M059J (cell line): Measurements from ENCODE around the gene UBR2. TPM values are rescaled to one million over a fixed set of nuclear protein-coding genes. Genes with fewer than 3 reads are reported as not detected.

Experiments
- DNase-seq: peaks from one replicate; pipeline ENCODE4 v3.0.0-alpha.2; 2012; ENCODE audit warnings: low read depth
- total RNA-seq: library from RNA; depleted of rRNA; stranded (reverse); fragments of >200 nt; shearing (Covaris generic); gene quantifications from 2 replicates; pipeline ENCODE4 v1.2.3, GENCODE V29; 2014

Gene UBR2
- total RNA-seq, 1 experiment from 2014 or later, result 24.3 TPM

GRCh38 chr6:42618105-42618504, 54.3 kb downstream of the UBR2 start:
- no peak for DNase-seq

GRCh38 chr6:42618686-42619085, 54.9 kb downstream of the UBR2 start:
- DNase-seq, result no peak

- DNase-seq, result no peak
Observed at GRCh38 chr6:42619963-42620362, 56.1 kb downstream of the UBR2 start.

- no peak for DNase-seq
Observed at GRCh38 chr6:42624601-42625000, 60.8 kb downstream of the UBR2 start.

- DNase-seq, result no peak
Observed at GRCh38 chr6:42627044-42627443, 63.2 kb downstream of the UBR2 start.

GRCh38 chr6:42627674-42628073, 63.8 kb downstream of the UBR2 start:
- peak; percentile 42 for DNase-seq

GRCh38 chr6:42628604-42629003, 64.8 kb downstream of the UBR2 start:
- DNase-seq, result no peak

GRCh38 chr6:42629845-42630244, 66.0 kb downstream of the UBR2 start:
- peak; percentile 19 for DNase-seq

GRCh38 chr6:42637681-42638080, 73.9 kb downstream of the UBR2 start:
- no peak for DNase-seq

- no peak for DNase-seq
Observed at GRCh38 chr6:42642794-42643193, 79.0 kb downstream of the UBR2 start.

GRCh38 chr6:42644211-42644610, 80.4 kb downstream of the UBR2 start:
- DNase-seq, result no peak

GRCh38 chr6:42652024-42652746, 88.4 kb downstream of the UBR2 start:
- no peak for DNase-seq

- DNase-seq, result no peak
Observed at GRCh38 chr6:42653851-42654250, 90.0 kb downstream of the UBR2 start.

GRCh38 chr6:42659806-42660205, 96.0 kb downstream of the UBR2 start:
- DNase-seq, result no peak

- peak; percentile 74 for DNase-seq
Observed at GRCh38 chr6:42661540-42662153, 97.8 kb downstream of the UBR2 start.

GRCh38 chr6:42664718-42665117, 100.9 kb downstream of the UBR2 start:
- DNase-seq, result no peak

GRCh38 chr6:42674368-42674767, 110.5 kb downstream of the UBR2 start:
- peak; percentile 34 for DNase-seq

GRCh38 chr6:42674780-42675179, 111.0 kb downstream of the UBR2 start:
- no peak for DNase-seq

GRCh38 chr6:42679358-42679757, 115.5 kb downstream of the UBR2 start:
- no peak for DNase-seq

- DNase-seq, result no peak
Observed at GRCh38 chr6:42688281-42688680, 124.5 kb downstream of the UBR2 start.

- DNase-seq, result no peak
Observed at GRCh38 chr6:42689371-42689770, 125.5 kb downstream of the UBR2 start.

GRCh38 chr6:42690151-42690702, 126.4 kb downstream of the UBR2 start:
- DNase-seq, result no peak

GRCh38 chr6:42690872-42691271, 127.0 kb downstream of the UBR2 start:
- no peak for DNase-seq
